GM06990 (cell line): ENCODE data around the gene RAB11FIP3.
"Not testable (repeated sequence)": the region's sequence is repeated elsewhere in the genome, so short reads cannot be mapped to it uniquely, and the experiment has no call there.

Experiments used
- DNase-seq: peaks from one replicate; pipeline ENCODE4 v3.0.0-alpha.2; 2011; ENCODE audit not compliant: insufficient read length; ENCODE audit errors: extremely low read depth
- H3K27me3 ChIP-seq: replicated peaks from 2 replicates; pipeline ENCODE4 v1.6.0; 2011; ENCODE audit warnings: low read length; ENCODE audit not compliant: control insufficient read depth, insufficient read depth
- H3K36me3 ChIP-seq: 2 replicates; pipeline ENCODE4 v1.5.1; 2011; ENCODE audit warnings: low read length; ENCODE audit not compliant: control insufficient read depth, insufficient read depth
- H3K4me3 ChIP-seq: replicated peaks from 2 replicates; pipeline ENCODE4 v1.5.1; 2011; ENCODE audit warnings: low read depth, mild to moderate bottlenecking, control low read depth, low read length
- CTCF ChIP-seq: IDR thresholded peaks from 2 replicates; pipeline ENCODE4 v1.5.1; 2011; ENCODE audit warnings: low read length, control low read depth, mild to moderate bottlenecking, inconsistent platforms; ENCODE audit not compliant: insufficient read depth, poor library complexity, severe bottlenecking

Gene RAB11FIP3

GRCh38 chr16:502179-502943 lies 76.9 kb downstream of the RAB11FIP3 start:
- Histone ChIP-seq H3K4me3 (no peak overlapping the region), H3K36me3 (peaks cover 14% of the 10 kb centered on the region), H3K27me3 (no peaks in the 10 kb centered on the region)
- no peak for TF ChIP-seq CTCF
- no peak for DNase-seq

GRCh38 chr16:503150-504071 lies 78.0 kb downstream of the RAB11FIP3 start:
- H3K27me3 ChIP-seq, result no peaks in the 10 kb centered on the region
- no peak for TF ChIP-seq CTCF
- H3K36me3 ChIP-seq, result peaks cover 14% of the 10 kb centered on the region
- DNase-seq, result no peak
- no peak overlapping the region for H3K4me3 ChIP-seq

DNA sequence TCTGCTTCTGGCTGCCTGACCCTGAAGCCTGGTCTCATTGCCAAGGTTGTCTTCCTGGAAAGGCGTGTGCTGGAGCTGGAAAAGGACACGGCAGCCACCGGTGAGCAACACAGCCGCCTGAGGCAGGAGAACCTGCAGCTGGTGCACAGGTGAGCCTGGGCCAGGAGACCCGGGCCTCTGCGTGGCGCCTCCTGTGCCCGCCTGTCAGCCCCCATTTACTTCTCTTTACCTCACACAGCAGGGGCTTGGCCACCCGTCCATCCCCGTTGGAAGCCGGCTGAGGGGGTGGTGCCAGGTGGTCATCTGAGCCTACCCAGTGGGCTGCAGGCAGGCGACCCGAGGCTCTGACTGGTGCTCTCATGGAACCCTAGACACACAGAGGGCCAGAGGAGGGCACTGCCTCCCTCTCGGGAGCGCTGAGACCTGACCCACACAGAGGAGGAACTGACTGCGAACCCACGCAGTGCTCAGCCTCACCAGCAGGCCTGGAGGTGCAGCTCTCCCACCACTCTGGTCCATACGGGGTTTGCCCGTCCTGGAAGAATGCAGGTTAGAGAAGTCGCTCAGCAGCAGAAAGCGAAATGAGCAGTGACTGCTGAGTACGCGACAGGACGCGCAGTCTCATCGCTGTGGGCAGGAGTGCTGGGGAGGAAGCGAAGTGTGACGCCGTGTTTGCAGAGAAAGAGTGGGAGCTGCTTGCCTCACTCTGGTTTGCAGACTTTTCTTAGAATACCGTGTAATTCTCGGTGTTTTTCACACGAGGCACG lies 80.2 kb downstream of the RAB11FIP3 start:
- no peak overlapping the region for H3K4me3 ChIP-seq
- H3K36me3 ChIP-seq, result peaks cover 10% of the 10 kb centered on the region
- no peaks in the 10 kb centered on the region for H3K27me3 ChIP-seq
- no peak for DNase-seq
- TF ChIP-seq CTCF, result no peak

DNA sequence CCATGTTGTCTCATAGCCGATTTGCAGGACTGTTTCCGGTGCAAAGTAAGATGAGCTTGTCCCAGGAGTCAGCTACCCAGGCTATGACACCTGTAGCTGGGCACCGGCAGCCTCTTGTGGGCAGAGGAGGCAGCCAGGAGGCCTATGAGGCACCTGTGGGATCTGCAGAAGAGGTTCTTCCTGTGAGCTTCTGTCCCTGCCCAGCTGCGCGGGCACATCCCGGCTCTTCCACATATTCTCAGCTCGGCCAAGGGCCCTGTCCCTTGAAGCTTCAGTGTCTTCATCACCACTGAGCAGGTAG lies 80.7 kb downstream of the RAB11FIP3 start:
- Histone ChIP-seq H3K27me3 (no peaks in the 10 kb centered on the region), H3K4me3 (no peak overlapping the region), H3K36me3 (peaks cover 10% of the 10 kb centered on the region)
- TF ChIP-seq CTCF, result no peak
- DNase-seq, result no peak

GRCh38 chr16:507527-507926 lies 82.1 kb downstream of the RAB11FIP3 start:
- DNase-seq, H3K4me3 ChIP-seq, H3K27me3 ChIP-seq: not testable (repeated sequence)
- peaks cover 10% of the 10 kb centered on the region for H3K36me3 ChIP-seq

GRCh38 chr16:507996-508395 lies 82.5 kb downstream of the RAB11FIP3 start:
- no peaks in the 10 kb centered on the region for H3K27me3 ChIP-seq
- H3K4me3 ChIP-seq, result no peak overlapping the region
- peaks cover 10% of the 10 kb centered on the region for H3K36me3 ChIP-seq
- no peak for TF ChIP-seq CTCF
- DNase-seq, result no peak
